IPS-18a (cell line): Measurements from ENCODE around the gene CYTIP.

Source experiments
- H3K27ac ChIP-seq: one replicate; pipeline ENCODE4 v1.5.1; 2013; ENCODE audit warnings: low read length
- H3K27me3 ChIP-seq: one replicate; pipeline ENCODE4 v1.6.1; 2013; ENCODE audit warnings: mild to moderate bottlenecking, low read length; ENCODE audit not compliant: control insufficient read depth, insufficient read depth
- H3K36me3 ChIP-seq: one replicate; pipeline ENCODE4 v1.6.1; 2013; ENCODE audit warnings: low read depth, low read length; ENCODE audit not compliant: control insufficient read depth
- H3K4me1 ChIP-seq: one replicate; pipeline ENCODE4 v1.6.1; 2013; ENCODE audit warnings: low read depth, low read length; ENCODE audit not compliant: control insufficient read depth
- H3K4me3 ChIP-seq: one replicate; pipeline ENCODE4 v1.5.1; 2013; ENCODE audit warnings: low read length
- H3K9ac ChIP-seq: one replicate; pipeline ENCODE4 v1.6.1; 2013; ENCODE audit warnings: mild to moderate bottlenecking, low read length, moderate library complexity
- H3K9me3 ChIP-seq: one replicate; pipeline ENCODE4 v1.6.1; 2013; ENCODE audit warnings: low read depth, low read length; ENCODE audit not compliant: control insufficient read depth

The CYTIP gene

DNA sequence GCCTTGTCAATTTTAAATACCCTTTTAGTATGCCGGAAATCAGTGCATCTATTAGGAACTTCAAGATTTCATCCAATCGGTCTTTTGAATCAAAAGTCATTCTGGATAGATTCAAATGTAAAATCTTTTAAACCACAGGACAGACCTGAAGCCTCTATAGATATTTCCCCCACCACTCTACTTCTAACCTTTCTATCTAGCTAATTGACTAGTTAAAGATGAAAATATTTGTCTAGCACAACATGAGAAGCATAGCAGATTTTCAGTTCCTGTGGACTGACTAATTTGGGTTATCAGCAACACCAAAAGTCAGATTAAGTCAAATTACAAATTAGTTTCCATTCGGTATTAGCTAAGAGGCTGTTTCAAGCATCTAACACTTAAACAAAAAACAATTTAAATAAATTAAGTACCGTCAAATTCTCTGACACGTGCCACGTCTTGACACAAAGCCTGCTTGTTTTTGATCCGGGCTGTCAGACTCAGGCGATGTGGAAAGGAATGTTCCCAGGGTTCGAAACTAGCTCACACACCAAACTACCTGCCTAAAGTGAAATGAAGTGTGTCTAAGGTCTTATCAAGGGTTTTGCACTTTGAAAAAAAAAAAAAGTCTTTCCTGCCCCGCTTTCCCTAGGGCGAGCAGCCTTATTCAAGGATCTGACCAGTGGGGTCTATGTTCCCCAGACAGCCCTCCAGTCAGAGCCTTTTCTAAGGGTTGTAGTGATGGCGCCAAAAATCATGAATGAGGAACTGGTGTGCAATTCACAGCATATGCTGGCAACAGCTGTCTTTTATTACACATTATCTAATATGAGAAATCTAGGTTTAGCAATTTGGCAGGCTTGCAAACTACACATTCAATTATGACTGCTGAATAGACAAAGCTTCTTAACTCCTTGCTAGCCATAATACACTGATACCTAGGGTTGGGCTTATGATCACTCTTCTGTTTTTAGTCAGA, 4.7 kb downstream of the CYTIP start:
- H3K27me3 ChIP-seq, result no peaks in the 10 kb centered on the region
- no peaks in the 10 kb centered on the region for H3K36me3 ChIP-seq
- H3K4me1 ChIP-seq, result no peaks in the 10 kb centered on the region
- H3K4me3 ChIP-seq, result no peak overlapping the region
- no peaks in the 10 kb centered on the region for H3K9me3 ChIP-seq
- H3K27ac ChIP-seq, result no peak overlapping the region
- no peak overlapping the region for H3K9ac ChIP-seq

GRCh38 chr2:157433394-157433793, 10.5 kb downstream of the CYTIP start:
- peaks cover 4% of the 10 kb centered on the region for H3K4me1 ChIP-seq
- H3K27me3 ChIP-seq, result no peaks in the 10 kb centered on the region
- no peak overlapping the region for H3K4me3 ChIP-seq
- H3K9ac ChIP-seq, result no peak overlapping the region
- H3K9me3 ChIP-seq, result no peaks in the 10 kb centered on the region
- no peaks in the 10 kb centered on the region for H3K36me3 ChIP-seq
- H3K27ac ChIP-seq, result no peak overlapping the region

DNA sequence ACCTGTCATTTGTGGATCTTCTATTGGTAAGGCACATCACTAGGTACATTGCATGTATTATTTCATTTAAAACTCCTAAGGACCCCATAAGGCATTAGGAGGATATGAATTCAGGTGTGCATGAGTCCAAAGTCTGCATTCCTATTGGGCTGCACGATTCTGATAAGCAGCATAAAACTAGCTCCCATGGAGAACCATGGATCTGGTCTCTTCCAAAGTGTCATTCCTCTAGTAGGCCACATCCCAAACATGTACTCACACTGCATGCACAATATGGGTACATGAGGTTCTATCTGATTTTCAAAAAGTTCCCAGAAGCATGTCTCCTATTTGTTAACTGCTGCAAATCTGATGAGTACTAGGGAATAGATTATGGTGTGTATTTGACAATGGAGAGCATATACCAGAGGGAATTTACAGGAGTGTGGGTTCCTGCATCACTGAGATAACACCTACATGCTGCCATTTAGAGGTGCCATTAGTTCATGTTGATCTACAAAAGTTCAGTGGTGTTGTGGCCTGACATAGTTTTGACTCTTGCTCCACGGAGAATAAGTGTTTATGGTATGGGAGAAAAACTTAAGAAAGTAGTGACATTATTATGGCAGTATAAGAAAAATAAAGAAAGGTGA, 11.3 kb downstream of the CYTIP start:
- no peak overlapping the region for H3K9ac ChIP-seq
- H3K27me3 ChIP-seq, result no peaks in the 10 kb centered on the region
- no peaks in the 10 kb centered on the region for H3K36me3 ChIP-seq
- no peak overlapping the region for H3K4me3 ChIP-seq
- H3K4me1 ChIP-seq, result peaks cover 4% of the 10 kb centered on the region
- no peaks in the 10 kb centered on the region for H3K9me3 ChIP-seq
- H3K27ac ChIP-seq, result no peak overlapping the region

DNA sequence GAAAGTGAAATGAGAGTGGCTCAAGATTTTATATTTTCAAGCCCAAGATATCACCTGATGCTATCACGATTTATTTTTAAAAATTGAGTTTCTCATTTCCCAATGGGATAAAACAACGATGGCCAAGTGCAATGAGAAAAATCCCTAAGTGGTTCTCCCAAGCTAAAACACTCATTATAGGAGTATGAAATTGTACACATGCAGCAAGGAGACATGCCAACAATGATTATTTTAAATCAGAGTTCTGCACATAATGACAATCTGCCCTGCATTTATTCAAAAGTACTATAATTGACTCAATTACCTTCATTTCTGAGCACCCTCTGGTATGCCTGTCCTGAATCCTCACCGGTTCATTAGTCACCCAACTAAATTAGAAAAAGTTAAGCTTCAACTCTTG, 12.7 kb downstream of the CYTIP start:
- Histone ChIP-seq H3K27ac (no peak overlapping the region), H3K9ac (no peak overlapping the region), H3K27me3 (no peaks in the 10 kb centered on the region), H3K36me3 (no peaks in the 10 kb centered on the region), H3K9me3 (no peaks in the 10 kb centered on the region), H3K4me3 (no peak overlapping the region), H3K4me1 (peaks cover 4% of the 10 kb centered on the region)

GRCh38 chr2:157428500-157429175, 15.3 kb downstream of the CYTIP start:
- peaks cover 4% of the 10 kb centered on the region for H3K9me3 ChIP-seq
- H3K27ac ChIP-seq, result no peak overlapping the region
- peaks cover 4% of the 10 kb centered on the region for H3K4me1 ChIP-seq
- H3K9ac ChIP-seq, result no peak overlapping the region
- H3K27me3 ChIP-seq, result no peaks in the 10 kb centered on the region
- H3K36me3 ChIP-seq, result no peaks in the 10 kb centered on the region
- H3K4me3 ChIP-seq, result no peak overlapping the region

- peaks cover 4% of the 10 kb centered on the region for H3K4me1 ChIP-seq
- no peak overlapping the region for H3K4me3 ChIP-seq
- H3K36me3 ChIP-seq, result no peaks in the 10 kb centered on the region
- peaks cover 4% of the 10 kb centered on the region for H3K9me3 ChIP-seq
- no peak overlapping the region for H3K9ac ChIP-seq
- H3K27ac ChIP-seq, result no peak overlapping the region
- no peaks in the 10 kb centered on the region for H3K27me3 ChIP-seq
Measured at GRCh38 chr2:157427922-157428303, 16.0 kb downstream of the CYTIP start.

DNA sequence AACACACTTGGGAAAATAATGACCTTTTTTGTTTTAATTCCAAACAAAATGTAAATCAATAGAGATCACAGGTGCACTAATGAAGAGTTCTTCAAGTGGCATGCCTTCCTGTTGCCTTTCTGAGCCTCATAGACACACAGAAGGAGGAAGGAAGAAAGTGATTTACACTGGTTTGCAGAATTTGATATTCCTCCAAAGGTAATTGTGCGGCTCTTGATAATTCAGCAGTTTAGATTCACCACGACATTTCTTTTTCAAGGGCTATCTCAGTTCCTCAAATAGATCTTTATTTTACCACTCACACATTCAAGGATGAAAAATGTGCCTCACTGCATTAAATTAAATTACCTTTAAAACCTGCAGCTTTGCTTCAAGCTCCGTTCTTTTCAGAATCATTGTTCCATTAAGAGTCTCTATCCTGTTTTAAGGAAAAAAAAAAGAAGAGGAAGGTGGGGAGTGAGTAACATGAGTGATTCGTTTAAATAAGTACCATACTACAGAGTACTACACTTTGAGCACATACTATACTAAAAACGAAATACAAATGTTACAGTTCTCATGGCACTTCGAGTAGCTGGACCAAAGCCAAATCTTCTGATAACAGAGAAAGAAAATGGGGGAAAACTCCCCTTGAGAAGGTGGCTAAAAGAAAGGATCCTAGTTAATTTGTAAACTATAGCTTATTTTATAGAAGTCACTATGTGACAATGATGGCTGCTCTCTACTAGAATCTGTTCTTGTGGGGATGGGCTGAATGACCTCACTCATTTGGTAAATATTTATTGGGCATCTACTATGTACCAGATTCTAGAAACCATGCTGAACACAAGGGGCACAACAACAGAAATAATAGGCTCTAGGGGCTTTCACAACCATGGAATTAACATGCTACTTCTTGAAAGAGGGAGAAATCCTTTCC, 16.6 kb downstream of the CYTIP start:
- Histone ChIP-seq H3K9ac (no peak overlapping the region), H3K27me3 (no peaks in the 10 kb centered on the region), H3K4me1 (peaks cover 4% of the 10 kb centered on the region), H3K4me3 (no peak overlapping the region), H3K27ac (no peak overlapping the region), H3K9me3 (peaks cover 4% of the 10 kb centered on the region), H3K36me3 (no peaks in the 10 kb centered on the region)

DNA sequence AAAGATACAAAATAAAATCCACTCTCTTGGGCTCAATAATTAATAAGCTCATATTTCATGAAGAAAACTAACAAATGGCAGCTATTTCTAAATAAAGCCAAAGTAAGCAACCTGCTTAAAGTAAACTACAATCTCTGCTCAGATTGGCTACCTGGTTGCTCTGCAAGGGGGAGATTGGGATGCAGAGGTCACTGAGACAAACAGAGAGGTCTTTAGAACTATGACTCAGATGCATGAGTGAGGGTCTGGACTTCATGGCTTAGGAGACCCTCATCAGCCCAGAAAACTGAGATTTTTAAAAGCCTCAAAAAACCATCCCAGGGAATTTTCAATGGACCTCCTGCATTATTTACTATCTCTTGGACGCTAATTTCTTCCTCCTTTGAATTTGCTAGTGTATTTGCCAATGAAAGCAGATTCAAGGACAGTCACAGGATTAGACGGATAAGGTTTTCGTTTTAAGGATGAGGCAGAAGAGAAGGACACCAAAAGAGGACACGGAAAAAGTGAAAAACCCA, 17.4 kb downstream of the CYTIP start:
- Histone ChIP-seq H3K36me3 (no peaks in the 10 kb centered on the region), H3K27me3 (no peaks in the 10 kb centered on the region), H3K27ac (no peak overlapping the region), H3K4me3 (no peak overlapping the region), H3K4me1 (peaks cover 4% of the 10 kb centered on the region), H3K9me3 (peaks cover 4% of the 10 kb centered on the region), H3K9ac (no peak overlapping the region)

DNA sequence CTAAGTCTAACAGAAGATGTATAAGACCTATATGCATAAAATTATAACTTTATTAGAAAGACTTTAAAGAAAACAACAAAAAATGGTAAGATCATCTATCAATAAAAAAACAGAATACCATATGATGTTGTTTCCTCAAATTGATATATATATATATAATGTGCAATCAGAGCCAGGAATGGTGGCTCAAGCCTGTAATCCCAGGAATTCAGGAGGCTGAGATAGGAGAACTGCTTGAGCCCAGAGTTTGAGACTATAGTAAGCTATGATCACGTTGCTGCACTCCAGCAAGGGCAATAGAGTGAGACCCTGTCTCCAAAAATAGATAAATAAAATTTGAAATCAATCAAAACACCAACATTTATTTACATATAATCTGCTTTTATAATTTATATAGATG, 19.5 kb downstream of the CYTIP start:
- no peaks in the 10 kb centered on the region for H3K4me1 ChIP-seq

DNA sequence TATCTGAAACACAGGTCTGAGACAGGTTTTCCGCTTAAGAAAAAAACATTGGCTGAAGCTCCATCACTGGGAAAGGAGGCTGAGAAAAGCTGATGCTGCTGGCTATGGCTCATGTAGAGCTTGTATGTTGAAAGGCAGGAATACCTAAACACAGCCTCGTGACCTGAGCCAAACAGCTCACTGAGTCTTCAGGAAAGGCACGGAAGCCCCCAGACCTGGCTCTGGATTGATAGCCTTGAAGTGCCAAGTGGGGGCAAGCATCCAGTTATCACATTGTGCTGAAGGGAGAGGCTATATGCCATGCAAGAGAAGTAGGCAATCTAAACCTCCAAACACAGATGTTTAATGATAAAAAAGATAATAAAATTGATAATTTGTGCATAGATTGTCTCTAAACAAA, 21.9 kb downstream of the CYTIP start:
- no peaks in the 10 kb centered on the region for H3K36me3 ChIP-seq
- H3K9me3 ChIP-seq, result peaks cover 4% of the 10 kb centered on the region
- H3K4me3 ChIP-seq, result no peak overlapping the region
- no peak overlapping the region for H3K27ac ChIP-seq
- H3K4me1 ChIP-seq, result no peaks in the 10 kb centered on the region
- H3K9ac ChIP-seq, result no peak overlapping the region
- H3K27me3 ChIP-seq, result no peaks in the 10 kb centered on the region

More for the DNA sequence above, 19.5 kb downstream of the CYTIP start:
- Histone ChIP-seq H3K27me3 (no peaks in the 10 kb centered on the region), H3K27ac (no peak overlapping the region), H3K36me3 (no peaks in the 10 kb centered on the region), H3K9me3 (peaks cover 4% of the 10 kb centered on the region), H3K4me3 (no peak overlapping the region), H3K9ac (no peak overlapping the region)
